Mucosa of stomach (tissue), 1 donor: Measurements from ENCODE around the gene EXOSC5.
"Not testable (repeated sequence)": the region's sequence is repeated elsewhere in the genome, so short reads cannot be mapped to it uniquely, and the experiment has no call there.

Source experiments
- H3K27me3 ChIP-seq: one replicate; pipeline ENCODE4 v1.7.0; 2013; ENCODE audit warnings: mild to moderate bottlenecking, low read length; ENCODE audit not compliant: control insufficient read depth, insufficient read depth
- H3K36me3 ChIP-seq: one replicate; pipeline ENCODE4 v1.7.0; 2013; ENCODE audit warnings: low read length; ENCODE audit not compliant: control insufficient read depth, insufficient read depth
- H3K4me1 ChIP-seq: one replicate; pipeline ENCODE4 v1.7.0; 2013; ENCODE audit warnings: mild to moderate bottlenecking, low read length; ENCODE audit not compliant: control insufficient read depth, insufficient read depth
- H3K4me3 ChIP-seq: one replicate; pipeline ENCODE4 v1.7.0; 2013; ENCODE audit warnings: low read length
- H3K9ac ChIP-seq: one replicate; pipeline ENCODE4 v1.7.0; 2013; ENCODE audit warnings: mild to moderate bottlenecking, low read length, moderate library complexity
- H3K9me3 ChIP-seq: one replicate; pipeline ENCODE4 v1.7.0; 2013; ENCODE audit warnings: mild to moderate bottlenecking, low read length, moderate library complexity; ENCODE audit not compliant: control insufficient read depth
- donor health status: Pancreatic carcinoma.

The EXOSC5 gene

DNA sequence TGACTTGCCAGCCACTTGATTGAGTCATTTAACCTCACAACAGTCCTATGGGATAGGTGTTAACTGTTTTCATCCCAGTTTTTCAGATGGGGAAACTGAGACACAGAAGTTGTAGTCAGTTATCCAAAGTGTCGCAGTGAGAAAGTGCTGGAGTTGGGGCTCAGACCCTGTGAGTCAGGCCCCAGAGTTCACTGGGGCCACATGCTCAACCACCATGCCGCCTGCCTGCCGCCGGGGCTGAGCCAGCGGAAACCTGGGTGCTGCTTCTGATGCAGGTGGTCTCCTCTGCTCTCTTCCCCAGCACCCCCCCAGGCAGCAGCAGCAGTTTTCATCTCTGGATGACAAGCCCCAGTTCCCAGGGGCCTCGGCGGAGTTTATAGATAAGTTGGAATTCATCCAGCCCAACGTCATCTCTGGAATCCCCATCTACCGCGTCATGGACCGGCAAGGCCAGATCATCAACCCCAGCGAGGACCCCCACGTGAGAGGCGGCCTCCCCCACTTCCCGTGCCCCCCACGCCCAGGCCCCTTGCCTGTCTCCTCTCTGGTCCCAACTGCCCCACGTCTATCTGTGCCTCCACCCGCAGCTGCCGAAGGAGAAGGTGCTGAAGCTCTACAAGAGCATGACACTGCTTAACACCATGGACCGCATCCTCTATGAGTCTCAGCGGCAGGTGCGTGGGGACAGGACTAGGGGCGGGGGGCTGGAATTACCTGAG is 13.3 kb upstream of the EXOSC5 start:
- H3K9ac ChIP-seq: peak overlapping the region; percentile 41
- H3K36me3 ChIP-seq: no peaks in the 10 kb centered on the region

DNA sequence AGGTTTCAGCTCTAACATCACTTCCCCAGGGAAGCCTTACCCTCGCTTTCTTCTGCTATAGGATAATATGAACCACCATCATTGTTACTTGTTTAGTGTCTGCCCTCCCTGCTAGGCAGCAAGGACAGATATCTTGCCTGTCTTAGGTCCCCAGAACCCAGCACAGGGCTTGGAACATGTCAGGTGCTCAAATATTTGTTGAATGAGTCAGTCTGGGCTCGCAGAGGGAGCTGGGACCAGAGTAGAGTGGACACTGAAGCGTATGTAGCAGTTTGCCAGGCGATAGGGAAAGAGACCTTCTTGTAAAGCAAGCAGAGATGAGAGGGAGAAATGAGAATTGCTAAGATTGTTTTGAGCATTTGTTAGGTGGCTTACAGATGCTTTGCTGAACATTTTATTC is 12.1 kb upstream of the EXOSC5 start:
- Histone ChIP-seq H3K9me3 (no peaks in the 10 kb centered on the region), H3K36me3 (no peaks in the 10 kb centered on the region), H3K9ac (peak overlapping the region; percentile 41), H3K4me1 (peaks cover 39% of the 10 kb centered on the region), H3K4me3 (no peak overlapping the region), H3K27me3 (no peaks in the 10 kb centered on the region)

More for the DNA sequence above, 13.3 kb upstream of the EXOSC5 start:
- Histone ChIP-seq H3K4me1 (peaks cover 42% of the 10 kb centered on the region), H3K4me3 (no peak overlapping the region), H3K9me3 (no peaks in the 10 kb centered on the region), H3K27me3 (no peaks in the 10 kb centered on the region)

DNA sequence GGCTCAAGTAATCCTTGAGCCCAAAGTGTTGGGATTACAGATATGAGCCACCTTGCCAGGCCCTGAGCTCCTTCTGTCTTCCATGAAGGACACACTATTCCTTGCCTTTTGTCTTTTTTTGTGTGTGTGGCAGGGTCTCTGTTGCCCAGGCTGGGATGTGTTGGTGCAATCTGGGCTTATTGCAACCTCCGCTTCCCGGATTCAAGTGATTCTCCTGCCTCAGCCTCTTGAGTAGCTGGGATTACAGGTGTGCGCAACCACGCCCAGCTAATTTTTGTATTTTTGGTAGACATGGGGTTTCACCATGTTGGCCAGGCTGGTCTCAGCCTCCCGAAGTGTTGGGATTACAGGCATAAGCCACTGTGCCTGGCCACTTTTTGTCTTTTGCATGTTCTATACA is 11.7 kb upstream of the EXOSC5 start:
- H3K4me1 ChIP-seq: peaks cover 39% of the 10 kb centered on the region
- H3K4me3 ChIP-seq, H3K27me3 ChIP-seq, H3K36me3 ChIP-seq, H3K9me3 ChIP-seq: not testable (repeated sequence)
- H3K9ac ChIP-seq: peak overlapping the region; percentile 41

DNA sequence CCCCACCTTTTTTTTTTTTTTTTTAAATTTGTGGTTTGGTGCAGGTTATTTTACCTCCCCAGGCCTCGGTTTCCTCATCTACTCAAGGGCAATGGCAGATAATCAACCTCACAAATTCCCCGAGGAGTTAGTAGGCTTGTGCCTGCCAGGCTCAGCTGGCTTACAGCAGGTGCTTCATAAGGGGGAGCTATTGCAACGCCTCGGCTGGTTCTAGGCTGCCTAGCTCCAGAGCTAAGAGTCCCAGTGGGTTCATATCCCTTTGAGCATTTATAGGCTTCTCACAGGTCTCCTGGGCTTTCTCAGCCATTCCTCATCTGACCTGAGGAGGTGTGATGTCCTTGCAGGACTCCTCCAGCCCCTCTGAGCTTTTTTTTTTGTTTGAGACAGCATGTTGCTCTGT is 11.1 kb upstream of the EXOSC5 start:
- Histone ChIP-seq H3K4me1 (peaks cover 39% of the 10 kb centered on the region), H3K27me3 (no peaks in the 10 kb centered on the region), H3K9ac (no peak overlapping the region)

GRCh38 chr19:41407271-41407670 is 10.1 kb upstream of the EXOSC5 start:
- Histone ChIP-seq H3K36me3 (peaks cover 7% of the 10 kb centered on the region), H3K4me3 (no peak overlapping the region), H3K9me3 (no peaks in the 10 kb centered on the region), H3K27me3 (no peaks in the 10 kb centered on the region), H3K9ac (no peak overlapping the region), H3K4me1 (peaks cover 39% of the 10 kb centered on the region)

More for the DNA sequence above, 11.1 kb upstream of the EXOSC5 start:
- Histone ChIP-seq H3K4me3 (no peak overlapping the region), H3K36me3 (peaks cover 3% of the 10 kb centered on the region), H3K9me3 (no peaks in the 10 kb centered on the region)

DNA sequence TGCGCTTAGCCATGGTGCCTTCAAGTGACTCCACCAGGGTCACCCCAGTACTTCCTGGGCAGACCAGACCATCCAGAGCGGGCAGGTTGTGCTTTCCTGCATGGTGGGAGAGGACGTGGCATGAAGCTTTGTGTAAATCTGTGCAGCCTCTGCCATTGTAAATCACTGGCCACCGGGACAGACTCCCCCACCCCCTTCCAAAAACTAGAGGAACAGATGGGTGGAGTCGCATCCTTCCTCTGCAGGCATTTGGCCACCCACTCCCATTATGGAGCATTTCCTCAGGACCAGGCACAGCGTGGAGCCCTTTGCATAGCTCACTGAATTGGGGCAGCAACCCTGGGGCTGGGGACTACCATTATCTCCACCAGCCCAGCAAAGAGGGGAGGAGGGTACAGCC is 8.6 kb upstream of the EXOSC5 start:
- H3K4me1 ChIP-seq: peaks cover 29% of the 10 kb centered on the region
- H3K36me3 ChIP-seq: peaks cover 7% of the 10 kb centered on the region
- H3K4me3 ChIP-seq: no peak overlapping the region
- no peak overlapping the region for H3K9ac ChIP-seq
- H3K9me3 ChIP-seq: no peaks in the 10 kb centered on the region
- no peaks in the 10 kb centered on the region for H3K27me3 ChIP-seq

DNA sequence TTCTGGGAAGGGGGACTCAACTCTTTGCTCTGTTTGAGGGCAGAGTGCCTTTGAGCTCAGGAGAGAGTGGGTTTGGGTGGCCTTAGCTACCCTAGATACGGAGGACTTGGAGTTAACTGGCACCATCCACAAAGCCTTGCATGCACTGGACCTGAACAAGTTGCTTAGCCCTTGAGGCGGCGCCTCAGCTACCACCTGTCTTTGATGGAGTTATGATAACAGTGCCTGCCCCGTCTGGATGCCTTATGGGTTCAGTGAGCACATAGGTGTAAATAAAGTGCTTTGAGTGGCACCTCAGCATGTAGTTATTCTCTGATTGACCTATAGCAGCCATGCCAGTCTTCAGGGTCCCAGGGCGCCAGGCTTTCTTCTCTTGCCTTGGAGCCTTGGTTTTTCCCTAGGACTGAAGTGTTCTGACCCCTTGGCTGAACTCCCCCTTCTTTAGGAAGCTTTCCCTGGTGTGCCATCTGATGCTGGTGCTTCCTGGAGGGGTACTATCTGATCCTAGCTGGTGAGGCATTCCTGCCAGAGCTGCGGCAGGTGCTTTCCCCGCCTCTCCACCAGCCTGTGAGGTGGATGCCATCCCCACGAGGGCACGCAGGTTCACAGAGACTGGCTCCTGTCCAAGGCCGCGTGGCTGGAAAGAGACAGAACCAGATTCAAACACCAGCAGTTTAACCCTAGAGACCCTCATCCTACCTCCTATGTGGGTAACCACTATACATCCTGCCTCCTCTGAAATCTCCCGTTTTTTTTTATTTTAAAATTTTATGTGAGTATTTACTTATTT is 6.2 kb upstream of the EXOSC5 start:
- Histone ChIP-seq H3K4me1 (peaks cover 12% of the 10 kb centered on the region), H3K4me3 (no peak overlapping the region), H3K36me3 (peaks cover 7% of the 10 kb centered on the region), H3K27me3 (no peaks in the 10 kb centered on the region), H3K9me3 (no peaks in the 10 kb centered on the region), H3K9ac (no peak overlapping the region)

- Histone ChIP-seq H3K27me3 (no peaks in the 10 kb centered on the region), H3K9me3 (no peaks in the 10 kb centered on the region), H3K4me3 (no peak overlapping the region), H3K4me1 (peaks cover 8% of the 10 kb centered on the region), H3K36me3 (peaks cover 7% of the 10 kb centered on the region), H3K9ac (no peak overlapping the region)
Measured at GRCh38 chr19:41402010-41402409, 4.9 kb upstream of the EXOSC5 start.

DNA sequence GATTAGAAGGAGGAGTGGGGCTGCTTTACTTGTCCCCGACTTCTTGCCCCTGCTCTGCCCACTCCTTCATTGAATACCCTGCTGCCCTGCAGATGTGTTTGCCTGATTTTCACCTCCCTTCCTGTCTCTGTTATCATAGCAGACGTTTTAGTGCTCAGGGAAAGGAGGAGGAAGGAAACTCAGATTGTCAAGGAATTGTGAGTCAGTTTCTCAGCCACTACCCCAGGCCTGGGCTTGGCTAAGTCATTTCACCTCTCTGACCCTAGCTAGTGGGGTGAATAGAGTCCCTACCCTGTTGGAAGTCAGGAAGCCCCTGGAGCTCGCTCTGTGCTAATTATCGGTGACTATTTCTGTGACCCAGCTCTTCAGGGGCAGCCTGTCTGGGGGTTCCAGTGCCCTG is 4.3 kb upstream of the EXOSC5 start:
- Histone ChIP-seq H3K9me3 (no peaks in the 10 kb centered on the region), H3K4me1 (peaks cover 8% of the 10 kb centered on the region), H3K4me3 (no peak overlapping the region), H3K36me3 (peaks cover 7% of the 10 kb centered on the region), H3K9ac (no peak overlapping the region), H3K27me3 (no peaks in the 10 kb centered on the region)

GRCh38 chr19:41399525-41399924 is 2.4 kb upstream of the EXOSC5 start:
- no peak overlapping the region for H3K9ac ChIP-seq
- no peaks in the 10 kb centered on the region for H3K27me3 ChIP-seq
- H3K4me3 ChIP-seq: no peak overlapping the region
- H3K9me3 ChIP-seq: no peaks in the 10 kb centered on the region
- H3K36me3 ChIP-seq: peaks cover 7% of the 10 kb centered on the region
- H3K4me1 ChIP-seq: peaks cover 8% of the 10 kb centered on the region

- Histone ChIP-seq H3K9ac (peak overlapping the region; percentile 88), H3K4me3 (no peak overlapping the region)
Measured at GRCh38 chr19:41399091-41399490, 1.9 kb upstream of the EXOSC5 start.

DNA sequence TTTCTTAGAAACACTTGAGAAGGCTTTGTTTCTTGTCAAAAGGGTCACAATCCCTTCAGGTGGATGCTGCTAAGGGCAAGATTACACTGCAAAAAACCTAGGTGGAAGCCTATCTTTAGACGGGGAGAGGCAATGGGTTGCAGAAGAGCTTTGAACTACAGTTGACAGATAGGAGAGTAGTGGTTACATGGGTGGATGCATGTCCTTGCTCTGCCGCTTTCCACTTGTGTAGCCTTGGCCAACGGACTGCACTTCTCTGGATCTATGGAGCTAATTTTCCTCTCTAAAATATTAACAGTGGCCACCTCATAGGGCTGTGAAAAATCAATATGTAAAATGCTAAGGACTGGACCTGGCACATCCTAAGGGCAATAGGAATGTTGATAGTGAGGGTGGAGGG is 1.4 kb upstream of the EXOSC5 start:
- peaks cover 7% of the 10 kb centered on the region for H3K36me3 ChIP-seq
- H3K9me3 ChIP-seq: no peaks in the 10 kb centered on the region
- H3K4me3 ChIP-seq: peak overlapping the region; percentile 87
- H3K4me1 ChIP-seq: peaks cover 8% of the 10 kb centered on the region
- H3K27me3 ChIP-seq: no peaks in the 10 kb centered on the region
- peak overlapping the region; percentile 88 for H3K9ac ChIP-seq

More at GRCh38 chr19:41399091-41399490, 1.9 kb upstream of the EXOSC5 start:
- no peaks in the 10 kb centered on the region for H3K27me3 ChIP-seq
- peaks cover 8% of the 10 kb centered on the region for H3K4me1 ChIP-seq
- H3K9me3 ChIP-seq: no peaks in the 10 kb centered on the region
- H3K36me3 ChIP-seq: peaks cover 7% of the 10 kb centered on the region
